ENCODE results near the gene SLC16A4. TPM values are rescaled to one million over a fixed set of nuclear protein-coding genes. Genes with fewer than 3 reads are reported as not detected.

SLC16A4 gene
- total and polyA plus RNA-seq, 10 of the 15 experiments (the other 5 are each of a cell fraction or from before 2014, with no cell fraction given), result 0.13 to 2.2 (median 0.26) TPM; not detected in 1

GRCh38 chr1:110407260-110408210 lies 16.7 kb upstream of the SLC16A4 start, which contains the start of gene LAMTOR5 (continued):
- peak; percentile 90 for TF ChIP-seq RELB (IDR thresholded peaks at IDR 0.05; ENCODE audit: low read depth)
- TF ChIP-seq LARP7 (IDR thresholded peaks at IDR 0.05), result peak; percentile 84
- peak; percentile 92 for TF ChIP-seq YY1 (IDR thresholded peaks at IDR 0.05; ENCODE audit: low read depth, low read length)
- peak in 2 of 3 experiments; percentile 12 to 14; a peak in 2 of 6 replicates for TF ChIP-seq CTCF (IDR thresholded peaks at IDR 0.05 in 2 of 3, conservative IDR thresholded peaks at IDR 0.05 in 1 of 3; ENCODE audit: control insufficient read depth in 2 of 3, extremely low read depth in 1 of 3, insufficient read depth in 1 of 3, low read depth in 3 of 3, low read length in 3 of 3)
- peak; percentile 84; the same call in 1 of the 2 replicates for TF ChIP-seq NKRF (conservative IDR thresholded peaks at IDR 0.05)
- peak; percentile 66; the same call in 1 of the 2 replicates for TF ChIP-seq HDGF (IDR thresholded peaks at IDR 0.05)
- TF ChIP-seq STAT1 (conservative IDR thresholded peaks at IDR 0.05), result peak; percentile 91; the same call in 1 of the 2 replicates
- no peak for TF ChIP-seq ZNF384 (IDR thresholded peaks at IDR 0.05; ENCODE audit: borderline replicate concordance, low read depth, low read length)
- no peak for TF ChIP-seq BRCA1 (IDR thresholded peaks at IDR 0.05; ENCODE audit: low read depth, low read length)
- peak; percentile 66; the same call in 1 of the 3 replicates for TF ChIP-seq POU2F2 (IDR thresholded peaks at IDR 0.05; ENCODE audit: borderline replicate concordance, low read depth, low read length)
